HUES6 (cell line): ENCODE data around the gene ALDOB.
"Not testable (repeated sequence)": the region's sequence is repeated elsewhere in the genome, so short reads cannot be mapped to it uniquely, and the experiment has no call there.

Source experiments
- H3K27ac ChIP-seq: 2 replicates; pipeline ENCODE4 v1.7.0; 2013; ENCODE audit warnings: low read depth, mild to moderate bottlenecking, low read length, inconsistent platforms
- H3K27me3 ChIP-seq: 2 replicates; pipeline ENCODE4 v1.6.1; 2013; ENCODE audit warnings: low read length; ENCODE audit not compliant: control insufficient read depth, insufficient read depth
- H3K36me3 ChIP-seq: 2 replicates; pipeline ENCODE4 v1.6.1; 2013; ENCODE audit warnings: low read length; ENCODE audit not compliant: control insufficient read depth, insufficient read depth
- H3K4me1 ChIP-seq: 2 replicates; pipeline ENCODE4 v1.6.1; 2013; ENCODE audit warnings: low read length; ENCODE audit not compliant: control insufficient read depth, insufficient read depth
- H3K4me3 ChIP-seq: 2 replicates; pipeline ENCODE4 v1.5.1; 2013; ENCODE audit warnings: low read depth, low read length
- H3K9ac ChIP-seq: one replicate; pipeline ENCODE4 v1.6.1; 2013; ENCODE audit warnings: mild to moderate bottlenecking, low read length
- H3K9me3 ChIP-seq: 2 replicates; pipeline ENCODE4 v1.6.1; 2013; ENCODE audit warnings: low read depth, low read length; ENCODE audit not compliant: control insufficient read depth, insufficient read depth

Gene ALDOB

GRCh38 chr9:101387871-101388506 is 47.6 kb downstream of the ALDOB start:
- peaks cover 40% of the 10 kb centered on the region for H3K36me3 ChIP-seq
- no peaks in the 10 kb centered on the region for H3K27me3 ChIP-seq
- H3K9me3 ChIP-seq, result peaks cover 18% of the 10 kb centered on the region
- H3K27ac ChIP-seq, result no peak overlapping the region
- H3K4me1 ChIP-seq, result no peaks in the 10 kb centered on the region; the same call in 1 of the 2 replicates
- no peak overlapping the region for H3K9ac ChIP-seq
- H3K4me3 ChIP-seq, result no peak overlapping the region

GRCh38 chr9:101384873-101385536 is 50.6 kb downstream of the ALDOB start, which contains the start of gene BAAT:
Gene BAAT, minus strand, starts transcription at chr9:101385006. Its CDS starts 13,602 bp downstream, at chr9:101371404.
- not testable (repeated sequence) for H3K27me3 ChIP-seq, H3K4me3 ChIP-seq, H3K27ac ChIP-seq, H3K9ac ChIP-seq, H3K4me1 ChIP-seq
- Histone ChIP-seq H3K9me3 (peaks cover 17% of the 10 kb centered on the region), H3K36me3 (peaks cover 28% of the 10 kb centered on the region)

- Histone ChIP-seq H3K36me3 (peaks cover 11% of the 10 kb centered on the region), H3K27ac (no peak overlapping the region), H3K4me3 (no peak overlapping the region), H3K4me1 (no peaks in the 10 kb centered on the region; the same call in 1 of the 2 replicates), H3K9ac (no peak overlapping the region), H3K9me3 (peaks cover 17% of the 10 kb centered on the region), H3K27me3 (no peaks in the 10 kb centered on the region)
Observed at GRCh38 chr9:101383361-101383760, 52.2 kb downstream of the ALDOB start.

- Histone ChIP-seq H3K9me3 (peaks cover 17% of the 10 kb centered on the region), H3K27ac (no peak overlapping the region), H3K27me3 (no peaks in the 10 kb centered on the region), H3K36me3 (0 out of 2 replicates have a peak, but pooled peaks cover 3% of the 10 kb centered on the region), H3K4me1 (no peaks in the 10 kb centered on the region; the same call in 1 of the 2 replicates), H3K9ac (no peak overlapping the region), H3K4me3 (no peak overlapping the region)
Observed at GRCh38 chr9:101381833-101382342, 53.7 kb downstream of the ALDOB start.

GRCh38 chr9:101381118-101381517 is 54.5 kb downstream of the ALDOB start:
- H3K36me3 ChIP-seq, result 0 out of 2 replicates have a peak, but pooled peaks cover 3% of the 10 kb centered on the region
- H3K27me3 ChIP-seq, result no peaks in the 10 kb centered on the region
- no peak overlapping the region for H3K27ac ChIP-seq
- no peak overlapping the region for H3K4me3 ChIP-seq
- peaks cover 16% of the 10 kb centered on the region for H3K9me3 ChIP-seq
- H3K4me1 ChIP-seq, result no peaks in the 10 kb centered on the region; the same call in 1 of the 2 replicates
- no peak overlapping the region for H3K9ac ChIP-seq

- no peak overlapping the region for H3K4me3 ChIP-seq
- no peak overlapping the region for H3K9ac ChIP-seq
Observed at GRCh38 chr9:101380295-101380694, 55.3 kb downstream of the ALDOB start.

GRCh38 chr9:101376111-101376848 is 59.3 kb downstream of the ALDOB start:
- Histone ChIP-seq H3K9me3 (no peaks in the 10 kb centered on the region), H3K27ac (no peak overlapping the region), H3K4me3 (no peak overlapping the region), H3K4me1 (no peaks in the 10 kb centered on the region), H3K9ac (no peak overlapping the region), H3K27me3 (no peaks in the 10 kb centered on the region), H3K36me3 (no peaks in the 10 kb centered on the region)

More at GRCh38 chr9:101380295-101380694, 55.3 kb downstream of the ALDOB start:
- no peaks in the 10 kb centered on the region; the same call in 1 of the 2 replicates for H3K4me1 ChIP-seq
- peaks cover 11% of the 10 kb centered on the region for H3K9me3 ChIP-seq
- H3K36me3 ChIP-seq, result 0 out of 2 replicates have a peak, but pooled peaks cover under 1% of the 10 kb centered on the region
- no peaks in the 10 kb centered on the region for H3K27me3 ChIP-seq
- no peak overlapping the region for H3K27ac ChIP-seq

- no peaks in the 10 kb centered on the region for H3K9me3 ChIP-seq
- H3K27me3 ChIP-seq, result no peaks in the 10 kb centered on the region
- H3K4me1 ChIP-seq, result no peaks in the 10 kb centered on the region
- H3K27ac ChIP-seq, result no peak overlapping the region
- H3K36me3 ChIP-seq, result no peaks in the 10 kb centered on the region
- H3K4me3 ChIP-seq, result no peak overlapping the region
- H3K9ac ChIP-seq, result no peak overlapping the region
Observed at GRCh38 chr9:101375546-101375945, 60.0 kb downstream of the ALDOB start.

- no peaks in the 10 kb centered on the region for H3K4me1 ChIP-seq
- no peaks in the 10 kb centered on the region for H3K27me3 ChIP-seq
- no peak overlapping the region for H3K27ac ChIP-seq
Observed at GRCh38 chr9:101372327-101373118, 63.1 kb downstream of the ALDOB start.

GRCh38 chr9:101371813-101372212 is 63.8 kb downstream of the ALDOB start:
- Histone ChIP-seq H3K4me3 (no peak overlapping the region), H3K9ac (no peak overlapping the region), H3K9me3 (no peaks in the 10 kb centered on the region), H3K4me1 (no peaks in the 10 kb centered on the region), H3K27me3 (no peaks in the 10 kb centered on the region), H3K36me3 (no peaks in the 10 kb centered on the region), H3K27ac (no peak overlapping the region)

More at GRCh38 chr9:101372327-101373118, 63.1 kb downstream of the ALDOB start:
- no peaks in the 10 kb centered on the region for H3K36me3 ChIP-seq
- no peak overlapping the region for H3K4me3 ChIP-seq
- H3K9me3 ChIP-seq, result no peaks in the 10 kb centered on the region
- no peak overlapping the region for H3K9ac ChIP-seq
